Hematopoietic multipotent progenitor cell treated with erythropoietin and hydrocortisone succinate and interleukin-3 and kit ligand, for 15 days (in vitro differentiated cells): ENCODE measurements around the gene SPOPL.
"Not testable (repeated sequence)": the region's sequence is repeated elsewhere in the genome, so short reads cannot be mapped to it uniquely, and the experiment has no call there.

Experiments
- DNase-seq: peaks from one replicate; pipeline ENCODE4 v3.0.0-alpha.2; 2015; ENCODE audit warnings: low spot score

SPOPL gene

GRCh38 chr2:138494265-138494966 is 7.2 kb upstream of the SPOPL start:
- DNase-seq, result no peak

- DNase-seq, result no peak
These were observed 6.2 kb upstream of the SPOPL start for GRCh38 chr2:138495384-138495783.

GRCh38 chr2:138496096-138496651 is 5.4 kb upstream of the SPOPL start:
- no peak for DNase-seq

DNA sequence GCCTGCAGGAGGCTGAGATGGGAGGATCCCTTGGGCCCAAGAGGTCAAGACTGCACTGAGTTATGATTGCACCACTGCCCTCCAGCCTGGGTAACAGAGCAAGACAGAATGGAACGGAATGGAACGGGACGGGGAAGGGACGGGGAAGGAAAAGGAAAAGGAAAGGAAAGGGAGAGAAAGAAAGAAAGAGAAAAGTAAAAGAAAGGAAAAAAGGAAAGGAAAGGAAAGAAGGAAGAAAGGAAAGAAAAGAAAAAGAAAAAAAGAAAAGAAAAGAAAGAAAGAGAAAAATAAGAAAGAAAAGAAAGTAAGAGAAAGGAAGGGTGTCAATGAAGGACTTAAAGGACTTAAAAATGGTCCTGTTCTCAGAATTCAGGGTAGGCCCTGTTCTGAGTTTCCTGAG is 4.3 kb upstream of the SPOPL start:
- DNase-seq, result no peak

- no peak for DNase-seq
These were observed 1.9 kb upstream of the SPOPL start for GRCh38 chr2:138499684-138500083.

- DNase-seq, result no peak
These were observed 762 bp upstream of the SPOPL start for GRCh38 chr2:138500592-138501424.

DNA sequence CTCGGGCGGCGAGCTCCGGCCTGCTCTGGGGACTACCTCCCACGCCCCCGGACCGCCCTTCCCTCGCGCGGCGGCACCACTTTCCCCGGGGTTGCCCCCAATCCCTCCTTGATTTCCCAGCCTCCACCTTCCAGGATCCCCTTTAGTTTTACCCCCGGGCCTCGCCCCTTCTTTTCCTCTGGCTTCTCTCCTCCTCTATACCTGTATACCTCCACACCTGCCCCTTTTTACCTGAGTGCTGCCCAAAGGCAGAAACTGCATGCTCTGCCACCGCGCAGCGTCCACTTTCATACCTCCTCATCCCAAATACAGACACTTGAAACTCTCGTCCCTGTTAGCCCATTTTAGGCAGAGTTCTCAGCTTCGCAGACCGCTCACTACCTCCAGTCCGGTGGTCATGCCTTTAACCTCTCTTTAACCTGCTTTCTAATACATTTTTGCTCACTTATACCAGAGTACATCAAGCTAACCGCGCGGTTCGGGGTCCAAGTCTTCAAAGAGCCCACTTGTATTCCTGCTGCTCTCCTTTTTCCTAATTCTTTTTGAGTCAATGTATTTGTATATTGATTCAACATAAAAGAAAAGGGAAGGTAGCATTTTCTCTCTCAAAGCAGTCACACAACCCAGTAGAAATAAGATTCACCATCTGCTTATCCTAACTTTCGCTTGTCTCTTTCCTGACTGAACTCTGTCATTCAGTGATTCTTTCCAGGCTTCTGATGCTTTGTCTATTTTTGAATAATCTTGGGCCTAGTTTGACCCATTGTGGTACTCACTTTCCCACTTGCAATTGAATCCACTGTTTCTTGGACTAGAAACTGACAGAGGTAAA is 901 bp downstream of the SPOPL start:
- DNase-seq, result peak; percentile 16

DNA sequence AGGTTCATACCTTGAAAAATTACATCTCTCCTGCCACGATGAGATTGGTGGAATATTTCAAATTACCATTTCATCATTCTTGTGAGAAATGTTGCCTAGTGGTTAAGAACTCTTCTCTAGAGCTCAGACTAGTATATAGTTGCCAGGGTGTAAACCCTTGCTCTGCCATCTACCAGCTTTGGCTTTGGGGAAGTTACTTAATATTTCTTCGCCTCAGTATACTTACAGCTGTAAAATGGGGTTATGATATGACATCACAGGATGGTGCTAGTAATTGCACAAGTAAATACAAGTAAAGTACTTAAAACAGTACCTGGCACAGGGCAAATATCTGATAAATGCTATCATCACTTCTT is 1.5 kb downstream of the SPOPL start:
- DNase-seq, result peak; percentile 15

DNA sequence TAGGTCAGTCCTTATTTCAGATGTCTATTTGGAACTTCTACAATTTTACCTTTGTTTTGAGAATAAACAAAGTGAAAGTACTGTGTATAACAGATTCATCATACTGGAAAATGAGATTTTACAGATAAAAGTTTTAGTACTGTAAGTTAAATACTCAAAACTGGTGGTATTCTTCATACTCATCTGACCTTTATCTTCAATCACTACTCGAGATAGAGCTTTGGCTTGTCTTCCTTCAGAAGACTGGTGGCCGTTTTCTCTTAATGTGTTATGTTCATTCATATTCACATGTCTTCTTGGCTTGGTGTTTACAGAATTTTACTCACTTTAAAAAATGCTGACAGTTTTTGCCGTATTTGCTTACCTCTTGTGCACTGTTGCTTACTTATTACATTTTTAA is 2.1 kb downstream of the SPOPL start:
- no peak for DNase-seq

- DNase-seq, result no peak
These were observed 2.5 kb downstream of the SPOPL start for GRCh38 chr2:138504092-138504491.

GRCh38 chr2:138504546-138505235 is 3.1 kb downstream of the SPOPL start:
- DNase-seq, result no peak

- DNase-seq, result no peak
These were observed 5.7 kb downstream of the SPOPL start for GRCh38 chr2:138507267-138507666.

GRCh38 chr2:138510319-138510718 is 8.7 kb downstream of the SPOPL start:
- DNase-seq, result no peak

- no peak for DNase-seq
These were observed 11.1 kb downstream of the SPOPL start for GRCh38 chr2:138512672-138513071.

DNA sequence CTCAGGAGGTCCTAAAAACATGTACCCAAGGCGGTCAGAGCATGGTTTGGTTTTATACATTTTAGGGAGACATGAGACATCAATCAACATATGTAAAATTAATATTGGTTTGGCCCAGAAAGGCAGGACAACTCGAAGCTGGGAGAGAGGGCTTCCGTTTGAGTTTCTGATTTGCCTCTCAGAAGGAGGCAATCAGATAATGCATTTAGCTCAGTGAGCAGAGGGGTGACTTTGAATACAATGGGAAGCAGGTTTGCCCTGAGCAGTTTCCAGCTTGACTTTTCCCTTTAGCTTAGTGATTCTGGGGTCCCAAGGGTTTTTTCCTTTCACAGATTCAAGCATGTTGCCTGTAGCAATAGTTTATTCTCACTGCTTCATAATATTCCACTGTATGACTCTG is 12.6 kb downstream of the SPOPL start:
- no peak for DNase-seq

- no peak for DNase-seq
These were observed 13.5 kb downstream of the SPOPL start for GRCh38 chr2:138515092-138515491.

DNA sequence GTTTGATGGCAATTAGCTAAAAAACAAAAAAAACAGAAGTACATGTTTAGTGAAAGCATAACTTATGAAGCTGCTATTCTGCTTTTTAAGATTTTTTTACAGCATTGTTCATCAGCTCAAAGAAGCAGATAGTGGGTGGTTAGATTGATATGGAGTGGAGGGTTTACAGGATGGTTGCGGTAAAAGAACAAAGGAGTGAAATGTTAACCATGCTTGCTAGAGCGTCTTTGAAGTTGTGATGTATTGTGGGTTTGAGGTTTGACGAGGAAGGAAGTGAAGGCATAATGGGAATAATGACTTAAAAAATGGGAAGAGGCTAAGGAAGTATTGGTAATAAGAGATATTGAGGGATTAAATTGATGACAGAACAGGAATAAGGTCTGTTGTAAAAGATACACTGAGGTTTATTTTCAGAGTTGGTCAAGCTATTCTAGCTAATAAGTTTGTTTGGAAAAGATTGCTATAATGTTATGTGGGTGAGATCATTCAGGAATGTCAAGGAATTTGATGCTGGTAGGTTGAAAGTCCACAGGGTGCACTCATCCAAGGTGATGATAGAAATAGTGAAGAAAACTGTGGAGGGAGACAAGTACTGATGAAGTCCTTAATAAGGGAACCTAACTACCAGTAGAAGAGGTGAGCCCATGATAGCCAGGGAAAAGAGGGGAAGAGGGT is 14.6 kb downstream of the SPOPL start:
- DNase-seq, result no peak

DNA sequence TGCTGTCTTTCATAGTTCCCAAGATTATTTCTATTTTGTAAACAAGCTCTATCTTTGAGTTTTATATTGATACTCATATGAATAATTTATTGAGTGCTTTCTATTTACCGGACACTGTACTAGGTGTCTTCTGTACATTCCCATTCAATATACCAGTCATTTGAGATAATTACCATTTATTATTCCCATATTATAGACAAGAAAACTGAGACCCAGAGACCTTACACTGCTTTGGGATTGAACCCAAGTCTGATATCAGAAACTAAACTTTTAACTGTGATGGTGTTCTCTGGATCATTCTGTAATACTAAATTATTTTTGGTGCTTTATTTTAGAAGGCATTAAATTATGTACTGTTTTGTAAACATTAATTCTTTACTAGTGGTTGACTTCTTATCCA is 17.3 kb downstream of the SPOPL start:
- no peak for DNase-seq

- no peak for DNase-seq
These were observed 20.3 kb downstream of the SPOPL start for GRCh38 chr2:138521821-138522220.

DNA sequence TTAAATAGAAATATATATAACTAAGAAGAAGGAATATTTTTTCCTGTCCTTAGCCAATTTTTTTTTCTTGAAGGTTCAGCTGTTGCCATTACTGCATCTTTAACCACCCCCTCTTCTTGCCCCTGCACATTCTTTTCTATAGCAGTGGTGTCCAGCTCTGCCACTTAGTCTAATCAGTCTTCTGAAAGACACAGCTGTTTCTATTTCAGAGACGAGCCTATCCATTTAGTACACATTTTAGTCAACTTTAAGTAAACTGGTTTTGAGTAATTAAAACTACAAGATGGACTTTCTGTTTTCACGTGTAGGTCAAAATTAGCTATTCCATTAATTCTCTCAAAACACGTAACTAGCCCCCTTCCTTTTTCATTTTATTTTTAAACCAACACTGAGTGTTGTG is 21.0 kb downstream of the SPOPL start:
- DNase-seq, result no peak

- not testable (repeated sequence) for DNase-seq
These were observed 21.6 kb downstream of the SPOPL start for GRCh38 chr2:138523018-138523672.
